Kidney epithelial cell (primary cell): ENCODE results near the gene SPAG7. TPM values are rescaled to one million over a fixed set of nuclear protein-coding genes. Genes with fewer than 3 reads are reported as not detected.
A peak's percentile ranks its signal among the peaks of the same experiment; 100 is the strongest.

Experiments
- DNase-seq: peaks from one replicate; pipeline ENCODE4 v3.0.0-alpha.2; 2010; ENCODE audit warnings: low read depth
- H3K27me3 ChIP-seq: 2 replicates; pipeline ENCODE4 v1.6.0; 2011; ENCODE audit warnings: low read length; ENCODE audit not compliant: control insufficient read depth, insufficient read depth
- H3K36me3 ChIP-seq: 2 replicates; pipeline ENCODE4 v1.5.1; 2011; ENCODE audit warnings: low read length; ENCODE audit not compliant: control insufficient read depth, insufficient read depth
- H3K4me3 ChIP-seq: 2 replicates; pipeline ENCODE4 v1.5.1; 2011; ENCODE audit warnings: low read depth, mild to moderate bottlenecking, control low read depth, low read length
- CTCF ChIP-seq: IDR thresholded peaks from 2 replicates; pipeline ENCODE4 v1.5.1; 2011; ENCODE audit warnings: mild to moderate bottlenecking, moderate library complexity, low read length, control low read depth, inconsistent platforms; ENCODE audit not compliant: insufficient read depth, poor library complexity, severe bottlenecking
- total RNA-seq: library from RNA; depleted of rRNA; stranded (reverse); fragments of >200 nt; gene quantifications from 2 replicates; pipeline ENCODE4 v1.2.3, GENCODE V29; 2015

The SPAG7 gene
- total RNA-seq, 1 donor from 2014 or later, result 88.7 TPM

- TF ChIP-seq CTCF, result no peak
- DNase-seq, result no peak
- Histone ChIP-seq H3K36me3 (peaks cover 1% of the 10 kb centered on the region), H3K4me3 (peak overlapping the region; percentile 91), H3K27me3 (no peaks in the 10 kb centered on the region)
These were observed 20.6 kb downstream of the SPAG7 start for GRCh38 chr17:4947010-4947410.

DNA sequence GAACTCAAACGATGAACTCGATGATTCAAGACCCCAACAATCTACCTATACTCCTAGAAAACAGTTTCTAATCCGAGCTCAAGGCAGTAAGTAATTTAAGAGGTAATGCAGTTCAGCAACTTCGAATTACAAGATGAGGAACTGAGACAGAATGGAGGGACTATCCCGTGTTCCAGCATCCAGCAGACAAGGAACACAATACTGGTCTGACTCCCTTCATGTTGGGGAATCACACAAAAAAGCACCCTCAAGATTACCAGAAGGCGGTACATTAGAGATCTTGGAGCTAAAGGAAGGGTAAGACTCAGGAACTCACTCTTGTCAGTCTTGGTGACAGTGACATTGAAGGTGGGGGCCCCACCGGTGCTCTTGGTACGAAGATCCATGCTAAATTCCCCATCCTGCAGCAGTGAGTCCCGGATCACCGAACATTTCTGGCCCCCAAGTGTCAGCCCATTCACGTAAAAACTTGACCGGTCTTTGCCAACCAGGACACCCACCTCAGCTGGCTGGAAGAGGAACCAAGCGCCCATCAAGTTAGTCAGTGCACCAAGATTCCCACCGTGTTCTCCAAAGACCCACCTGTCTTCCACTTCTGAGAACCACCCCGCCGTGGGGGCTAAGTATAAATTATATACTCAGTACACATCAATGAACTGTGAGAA, 21.2 kb downstream of the SPAG7 start:
- Histone ChIP-seq H3K27me3 (no peaks in the 10 kb centered on the region), H3K4me3 (peak overlapping the region; percentile 91), H3K36me3 (peaks cover 1% of the 10 kb centered on the region)
- no peak for DNase-seq
- no peak for TF ChIP-seq CTCF

DNA sequence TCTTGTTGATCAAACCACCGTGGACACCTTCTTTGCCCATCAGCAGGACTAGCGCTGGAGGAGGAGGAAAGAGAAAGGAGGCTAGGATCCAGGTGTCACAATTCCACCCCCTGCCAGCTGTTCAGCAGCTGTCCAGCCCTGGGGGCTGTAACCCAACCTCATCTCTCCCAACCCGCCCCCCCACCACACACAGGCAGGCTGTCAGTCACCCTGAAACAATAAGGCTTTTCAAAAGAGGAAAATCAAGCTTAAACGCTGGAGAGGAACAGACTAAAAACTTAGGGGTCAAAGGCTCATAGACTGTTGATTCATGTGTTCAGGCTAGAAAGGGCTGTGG, 21.7 kb downstream of the SPAG7 start:
- Histone ChIP-seq H3K4me3 (peak overlapping the region; percentile 91), H3K36me3 (peaks cover 1% of the 10 kb centered on the region), H3K27me3 (no peaks in the 10 kb centered on the region)
- DNase-seq, result no peak
- no peak for TF ChIP-seq CTCF

DNA sequence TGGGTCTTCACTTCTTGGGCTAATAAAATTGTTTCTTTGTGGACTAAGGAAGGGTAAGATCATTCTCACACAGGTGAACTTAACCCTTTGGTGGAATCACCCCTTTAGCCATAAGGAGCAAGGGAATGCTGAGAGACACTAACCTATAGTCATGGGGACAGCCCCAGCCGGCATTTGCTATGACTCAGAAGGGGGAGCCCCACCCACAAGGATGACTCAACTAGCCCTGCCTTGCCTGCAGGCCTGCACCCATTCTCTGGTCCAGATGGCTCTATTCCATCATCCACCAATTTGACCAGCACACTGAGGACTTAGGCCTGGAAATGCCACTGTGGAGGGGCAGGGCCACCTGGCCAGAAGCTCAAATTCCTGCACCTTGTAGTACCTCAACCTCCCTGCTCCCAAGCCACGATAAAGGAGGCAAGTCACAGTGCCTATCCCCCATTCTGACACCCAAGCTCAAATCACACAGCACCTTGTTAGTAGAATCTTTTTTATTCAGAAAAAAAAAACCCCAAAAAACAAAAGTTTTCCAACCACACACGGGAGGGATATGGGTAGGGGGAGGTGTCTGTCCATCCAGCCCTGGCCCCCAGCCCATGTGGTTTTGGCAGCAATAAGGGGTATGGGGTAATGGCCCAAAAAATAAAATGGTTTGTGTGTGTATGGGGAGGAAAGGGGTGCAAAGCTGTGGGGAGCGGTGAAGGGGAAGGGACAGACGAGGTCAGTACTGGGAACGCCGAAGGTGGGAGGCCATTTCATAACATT, 22.3 kb downstream of the SPAG7 start:
- H3K4me3 ChIP-seq, result no peak overlapping the region
- no peak for TF ChIP-seq CTCF
- peaks cover 1% of the 10 kb centered on the region for H3K36me3 ChIP-seq
- no peak for DNase-seq
- no peaks in the 10 kb centered on the region for H3K27me3 ChIP-seq

DNA sequence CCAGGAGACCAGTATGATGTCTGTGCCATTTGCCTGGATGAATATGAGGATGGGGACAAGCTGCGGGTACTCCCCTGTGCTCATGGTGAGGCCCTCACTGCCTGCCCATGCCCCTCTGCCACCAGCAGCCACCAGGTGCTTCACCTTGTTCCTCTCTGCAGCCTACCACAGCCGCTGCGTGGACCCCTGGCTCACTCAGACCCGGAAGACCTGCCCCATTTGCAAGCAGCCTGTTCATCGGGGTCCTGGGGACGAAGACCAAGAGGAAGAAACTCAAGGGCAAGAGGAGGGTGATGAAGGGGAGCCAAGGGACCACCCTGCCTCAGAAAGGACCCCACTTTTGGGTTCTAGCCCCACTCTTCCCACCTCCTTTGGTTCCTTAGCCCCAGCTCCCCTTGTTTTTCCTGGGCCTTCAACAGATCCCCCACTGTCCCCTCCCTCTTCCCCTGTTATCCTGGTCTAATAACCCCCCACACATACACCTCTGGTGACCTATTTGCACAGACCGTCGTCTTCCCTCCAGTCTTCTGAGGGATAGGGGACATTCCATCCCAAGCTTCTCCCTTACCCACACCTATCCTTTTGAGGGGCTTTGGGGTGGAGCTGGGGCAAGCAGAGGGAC, 23.0 kb downstream of the SPAG7 start:
- TF ChIP-seq CTCF, result no peak
- no peak for DNase-seq
- H3K36me3 ChIP-seq, result peaks cover 1% of the 10 kb centered on the region
- H3K27me3 ChIP-seq, result no peaks in the 10 kb centered on the region
- no peak overlapping the region for H3K4me3 ChIP-seq
